ENCODE data around the gene RBM19.

The RBM19 gene

DNA sequence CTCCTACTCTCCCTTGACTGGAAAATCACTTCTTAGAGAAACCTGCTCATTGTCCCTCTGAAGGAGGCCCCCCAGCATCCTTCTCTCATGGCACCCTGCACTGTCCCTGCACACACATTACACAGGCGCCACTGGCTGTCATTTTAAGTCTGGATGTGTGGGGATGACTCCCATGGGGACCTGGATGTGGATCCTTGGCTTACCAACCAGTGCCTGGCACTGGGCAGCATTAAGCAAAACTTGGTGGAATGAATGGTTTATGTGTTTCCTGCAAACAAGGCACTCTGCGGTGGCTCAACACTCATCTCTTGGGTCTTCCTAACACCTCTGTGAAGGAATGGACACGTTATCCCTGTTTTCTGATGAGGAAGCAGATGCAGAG, 162.4 kb downstream of the RBM19 start:
- DNase-seq (ENCODE audit: low read depth): no peak

- DNase-seq (ENCODE audit: low read depth): no peak
These were observed 163.0 kb downstream of the RBM19 start for GRCh38 chr12:113802966-113803758.

DNA sequence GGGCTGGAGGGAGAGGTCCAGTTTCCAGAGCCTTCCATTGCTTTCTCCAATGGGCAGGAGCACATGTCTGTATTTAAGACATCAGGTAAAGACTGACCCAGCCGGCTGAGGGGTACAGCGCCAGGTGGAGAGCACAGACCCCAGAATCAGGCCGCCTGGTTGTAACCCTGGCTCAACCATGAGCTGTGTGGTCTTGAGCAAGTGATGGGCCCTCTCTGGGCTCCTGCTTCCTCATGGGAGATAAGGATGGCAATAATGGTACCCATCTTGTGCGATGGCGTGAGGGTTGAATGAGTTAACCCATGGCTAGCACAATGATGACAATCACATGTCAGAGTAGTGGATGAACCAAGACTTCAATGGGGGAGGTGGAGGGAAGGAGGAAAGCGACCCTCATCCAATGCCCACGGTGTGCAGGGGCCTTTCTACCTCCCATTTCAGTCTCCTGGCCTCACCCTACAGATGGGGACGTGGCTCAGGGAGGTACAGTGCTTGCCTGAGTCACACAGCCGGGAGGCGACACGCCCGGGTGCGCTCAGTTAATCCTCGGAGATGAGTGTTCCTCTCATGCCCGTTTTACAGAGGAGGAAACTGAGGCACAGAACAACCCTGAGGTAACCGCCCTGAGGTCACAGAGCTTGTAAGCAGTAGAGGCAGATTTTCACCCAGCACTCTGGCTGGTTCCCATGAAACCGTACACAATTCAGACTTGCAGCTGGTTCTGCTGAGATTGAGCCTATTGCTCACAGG, 163.9 kb downstream of the RBM19 start:
- no peak for DNase-seq (ENCODE audit: low read depth)

DNA sequence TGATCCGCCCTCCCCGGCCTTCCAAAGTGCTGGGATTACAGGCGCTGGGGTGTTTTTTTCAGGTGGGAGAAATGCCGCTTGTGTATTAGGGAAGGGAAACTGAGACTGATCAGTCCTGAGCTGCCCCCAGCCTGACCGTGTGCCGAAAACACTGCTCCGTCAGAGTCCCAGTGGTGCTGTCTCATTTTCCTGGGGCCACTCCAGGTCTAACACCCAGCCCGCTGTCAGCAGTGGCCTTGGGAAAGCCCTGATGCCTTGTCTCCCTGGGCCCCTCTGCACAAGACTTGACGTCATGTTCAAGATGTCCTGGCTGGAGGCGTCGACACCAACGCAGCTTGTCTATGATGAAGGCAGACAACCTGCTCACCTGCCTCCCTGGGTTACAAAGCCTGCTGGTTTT, 165.9 kb downstream of the RBM19 start:
- no peak for DNase-seq (ENCODE audit: low read depth)

DNA sequence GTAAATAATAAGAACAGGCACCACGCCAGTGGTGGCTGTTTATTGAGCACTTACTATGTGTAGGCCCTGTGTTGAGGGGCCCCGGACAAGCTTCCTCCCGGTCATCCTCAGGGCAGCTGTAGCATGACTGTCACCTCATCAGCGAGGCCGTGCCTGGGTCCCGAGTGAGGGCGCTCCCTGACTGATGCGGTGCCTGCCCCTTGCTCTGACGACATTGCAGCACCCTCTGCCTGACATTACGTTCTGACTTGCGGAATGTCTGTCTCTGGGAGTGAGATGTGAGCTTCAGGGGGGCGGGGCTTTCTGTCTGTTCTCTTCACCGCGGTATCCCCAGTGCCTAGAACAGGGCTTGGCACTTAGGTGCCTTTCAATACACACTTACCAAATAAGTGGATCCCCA, 167.6 kb downstream of the RBM19 start:
- DNase-seq (ENCODE audit: low read depth): no peak

- DNase-seq (ENCODE audit: low read depth): no peak
These were observed 168.6 kb downstream of the RBM19 start for GRCh38 chr12:113797535-113797868.

GRCh38 chr12:113796852-113797534, 169.1 kb downstream of the RBM19 start:
- no peak for DNase-seq (ENCODE audit: low read depth)

GRCh38 chr12:113796066-113796827, 169.9 kb downstream of the RBM19 start:
- no peak for DNase-seq (ENCODE audit: low read depth)

- DNase-seq (ENCODE audit: low read depth): no peak
These were observed 170.7 kb downstream of the RBM19 start for GRCh38 chr12:113795445-113795844.

DNA sequence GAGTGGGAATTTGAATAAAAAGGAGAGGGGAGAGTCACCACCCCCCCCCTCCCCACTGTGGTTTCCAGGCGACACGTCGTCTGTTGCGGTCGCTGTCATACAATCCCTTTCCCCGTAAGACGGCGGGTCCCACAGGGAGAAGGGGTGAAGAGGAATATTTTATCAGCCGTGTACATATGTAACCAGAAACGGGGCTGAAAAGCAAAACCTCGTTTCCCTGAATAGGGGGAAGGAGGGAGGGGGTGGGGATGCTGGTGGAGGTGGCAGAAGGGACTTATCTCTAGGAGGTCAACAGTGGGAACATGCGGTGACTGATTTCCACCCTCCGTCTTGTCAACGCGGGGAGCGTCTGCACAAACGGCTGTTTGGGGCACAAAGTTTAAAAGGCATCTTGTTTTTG, 171.4 kb downstream of the RBM19 start:
- no peak for DNase-seq (ENCODE audit: low read depth)

DNA sequence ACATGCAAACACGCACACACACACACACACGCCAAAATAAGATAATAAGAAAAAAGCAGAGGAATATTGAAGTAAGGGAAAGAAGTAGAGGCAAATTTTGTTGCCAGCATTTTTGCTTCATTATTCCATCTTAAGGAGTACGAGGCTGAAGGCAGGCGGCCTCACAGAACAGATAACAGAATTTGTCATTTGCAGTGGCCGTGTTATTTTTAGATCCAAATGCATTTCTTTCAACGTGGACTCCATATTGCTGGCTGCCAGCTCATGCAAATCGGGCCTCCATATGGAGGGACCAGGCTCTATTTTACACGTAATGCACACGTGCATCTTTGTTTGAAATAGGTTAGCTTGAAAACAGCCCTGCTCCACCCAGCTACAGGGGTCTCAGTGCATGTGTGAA, 172.9 kb downstream of the RBM19 start:
- DNase-seq (ENCODE audit: low read depth): no peak

GRCh38 chr12:113792450-113792849, 173.7 kb downstream of the RBM19 start:
- DNase-seq (ENCODE audit: low read depth): no peak

DNA sequence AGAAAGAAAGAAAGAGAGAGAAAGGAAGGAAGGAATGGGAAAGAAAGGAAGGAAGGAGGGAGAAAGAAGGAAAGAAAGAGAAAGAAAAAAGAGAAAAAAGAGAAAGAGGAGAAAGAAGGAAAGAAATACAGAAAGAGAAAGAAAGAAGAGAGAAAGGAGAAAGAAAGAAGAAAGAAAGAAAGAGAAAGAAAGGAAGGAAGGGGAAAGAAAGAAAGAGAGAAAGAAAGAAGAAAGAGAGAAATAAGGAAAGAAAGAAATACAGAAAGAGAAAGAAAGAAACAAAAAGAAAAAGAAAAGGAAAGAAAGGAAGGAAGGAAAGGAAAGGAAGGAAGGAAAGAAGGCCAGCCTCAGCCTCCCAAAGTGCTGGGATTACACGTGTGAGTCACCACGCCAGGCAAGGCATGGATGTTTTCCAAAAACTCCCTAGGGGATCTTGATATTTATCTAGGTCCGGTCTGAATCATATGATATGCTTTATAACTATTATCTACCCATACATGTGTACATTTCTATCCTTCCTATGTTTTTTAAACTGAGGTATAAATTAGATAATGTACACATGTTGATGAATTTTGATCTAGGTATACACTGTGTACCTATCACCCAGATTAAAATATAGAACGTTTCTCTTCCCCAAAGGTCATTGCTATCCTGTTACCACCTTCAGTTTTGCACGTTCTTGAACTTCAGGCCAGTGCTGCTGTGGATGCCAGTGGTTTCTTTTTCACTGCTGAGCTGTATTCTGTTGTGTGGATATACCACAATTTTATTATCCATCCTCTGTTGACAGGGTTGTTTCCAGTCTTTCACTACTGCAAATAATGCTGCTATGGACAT, 177.9 kb downstream of the RBM19 start:
- no peak for DNase-seq (ENCODE audit: low read depth)

- DNase-seq (ENCODE audit: low read depth): no peak
These were observed 180.0 kb downstream of the RBM19 start for GRCh38 chr12:113786107-113786506.

GRCh38 chr12:113783811-113784210, 182.3 kb downstream of the RBM19 start:
- no peak for DNase-seq (ENCODE audit: low read depth)

GRCh38 chr12:113782873-113783272, 183.3 kb downstream of the RBM19 start:
- no peak for DNase-seq (ENCODE audit: low read depth)

- no peak for DNase-seq (ENCODE audit: low read depth)
These were observed 184.5 kb downstream of the RBM19 start for GRCh38 chr12:113781415-113782198.

DNA sequence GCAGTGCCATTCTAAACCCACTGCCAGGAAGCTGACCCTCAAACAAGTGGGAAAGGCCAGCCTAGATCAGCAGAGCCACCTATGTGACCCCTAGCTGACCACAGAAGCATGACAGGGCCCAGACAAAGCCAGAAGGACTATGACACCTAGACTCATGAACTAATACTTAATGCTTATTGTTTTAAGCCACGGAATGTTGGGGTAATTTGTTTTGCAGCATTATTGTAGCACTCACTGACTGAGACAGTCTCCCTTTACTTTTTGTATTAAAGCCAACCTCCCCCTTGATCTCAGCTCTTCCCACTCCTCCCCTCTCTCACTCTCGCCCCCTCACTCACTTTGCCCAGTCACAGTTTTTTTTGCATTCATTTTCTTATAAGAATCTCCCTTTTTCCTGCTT, 186.4 kb downstream of the RBM19 start:
- DNase-seq (ENCODE audit: low read depth): no peak

- DNase-seq (ENCODE audit: low read depth): no peak
These were observed 187.5 kb downstream of the RBM19 start for GRCh38 chr12:113778432-113779132.

- no peak for DNase-seq (ENCODE audit: low read depth)
These were observed 188.4 kb downstream of the RBM19 start for GRCh38 chr12:113777751-113778150.
